Nucleus accumbens (tissue), 56 donors: ENCODE measurements around the gene L3HYPDH.

Experiments used
- DNase-seq, 56 donors: peaks; one replicate each; lab custom pipeline; 2025; lab: John Stamatoyannopoulos, UW

The L3HYPDH gene

GRCh38 chr14:59428581-59429012 is 55.6 kb downstream of the L3HYPDH start:
- no peak for DNase-seq

GRCh38 chr14:59427653-59428580 is 56.3 kb downstream of the L3HYPDH start:
- DNase-seq: no peak

GRCh38 chr14:59425322-59425935 is 58.8 kb downstream of the L3HYPDH start:
- DNase-seq: no peak

- no peak for DNase-seq
Measured at GRCh38 chr14:59424341-59425071, 59.7 kb downstream of the L3HYPDH start.
